ENCODE data around the gene OPCML.
A peak's percentile ranks its signal among the peaks of the same experiment; 100 is the strongest.

OPCML gene

GRCh38 chr11:133503776-133504175, 28.5 kb downstream of the OPCML start:
- no peak for DNase-seq (ENCODE audit: low read depth, low spot score)

DNA sequence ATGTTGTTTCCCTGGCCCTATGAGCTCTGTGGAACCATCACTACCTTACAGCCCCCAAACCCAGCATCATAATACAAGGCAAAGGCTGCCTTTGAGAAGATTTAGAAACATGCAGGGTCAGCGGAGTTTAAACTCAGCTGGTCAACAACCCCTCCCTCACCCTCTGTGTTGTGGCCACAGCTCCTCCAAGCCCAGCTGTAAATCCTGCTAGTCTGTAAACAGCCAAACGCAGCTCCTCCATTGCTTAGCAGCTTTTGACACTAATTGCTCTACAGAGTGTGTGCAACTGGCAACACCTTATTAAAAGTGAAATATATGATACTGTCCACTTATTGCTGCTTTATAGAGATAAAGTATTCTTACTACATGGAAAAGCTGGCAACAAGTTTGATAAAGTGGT, 29.1 kb downstream of the OPCML start:
- DNase-seq (ENCODE audit: low read depth, low spot score), result no peak

- DNase-seq (ENCODE audit: low read depth, low spot score), result peak; percentile 67
Measured at GRCh38 chr11:133501643-133502539, 30.4 kb downstream of the OPCML start.

DNA sequence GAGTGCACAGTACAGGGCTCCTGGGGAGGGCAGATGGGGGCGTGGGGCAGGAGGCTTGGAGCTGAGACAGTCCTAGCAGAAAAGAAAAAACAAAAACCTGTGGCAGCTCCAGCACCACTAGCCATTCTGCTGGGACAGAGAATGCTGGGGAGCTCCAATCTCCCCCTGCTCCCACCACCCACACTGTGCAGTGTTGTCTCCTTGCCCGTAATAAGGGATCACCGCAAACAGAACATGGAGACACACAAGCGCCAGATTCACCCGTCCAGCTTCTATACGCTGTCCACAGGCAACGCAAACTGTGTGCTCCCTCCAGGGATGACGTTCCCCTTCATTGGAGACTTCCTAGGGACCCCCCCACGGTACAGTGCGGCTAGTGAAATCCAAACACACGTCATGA, 31.4 kb downstream of the OPCML start:
- DNase-seq (ENCODE audit: low read depth, low spot score), result no peak

GRCh38 chr11:133500435-133500834, 31.9 kb downstream of the OPCML start:
- DNase-seq (ENCODE audit: low read depth, low spot score), result no peak

DNA sequence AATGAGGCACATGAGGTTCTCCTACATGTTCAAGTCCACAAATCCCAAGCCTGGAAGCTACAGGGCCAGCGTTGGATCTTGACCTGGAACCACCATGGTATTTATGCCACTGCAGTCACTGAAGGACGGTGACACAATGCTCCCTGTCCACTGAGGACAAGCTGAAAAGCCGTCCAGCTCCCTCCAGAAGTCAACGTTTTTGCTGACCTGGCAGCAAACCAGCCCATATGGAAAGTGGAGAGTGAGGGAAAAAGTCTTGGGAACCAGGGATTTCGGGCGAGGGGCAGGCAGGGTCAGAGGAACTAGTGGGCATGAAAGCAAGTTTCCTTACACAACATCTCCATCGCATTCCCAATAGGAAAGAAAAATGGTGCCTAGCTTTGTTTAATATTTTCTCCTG, 33.3 kb downstream of the OPCML start:
- no peak for DNase-seq (ENCODE audit: low read depth, low spot score)

- no peak for DNase-seq (ENCODE audit: low read depth, low spot score)
Measured at GRCh38 chr11:133497477-133498140, 34.7 kb downstream of the OPCML start.

DNA sequence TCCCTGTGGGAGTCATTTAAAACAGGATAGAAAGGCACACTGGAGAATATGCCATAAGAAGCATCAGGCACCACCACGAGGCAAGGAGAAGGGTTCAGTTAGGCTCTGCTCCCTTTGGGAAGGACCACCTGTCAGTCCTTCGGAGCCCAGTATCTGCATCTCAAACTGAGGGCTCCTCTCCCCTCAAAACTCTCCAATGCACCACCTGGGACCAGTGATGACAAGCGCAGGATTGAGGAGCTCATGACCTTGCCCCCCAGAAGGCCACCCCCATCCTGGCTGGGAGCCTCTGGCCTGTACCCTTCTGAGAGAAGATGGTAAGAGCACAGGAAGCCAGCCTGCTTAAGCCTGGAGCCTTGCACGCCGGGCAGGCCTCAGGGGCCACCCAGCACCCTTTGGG, 39.4 kb downstream of the OPCML start:
- no peak for DNase-seq (ENCODE audit: low read depth, low spot score)

- DNase-seq (ENCODE audit: low read depth, low spot score), result no peak
Measured at GRCh38 chr11:133491680-133492383, 40.5 kb downstream of the OPCML start.

DNA sequence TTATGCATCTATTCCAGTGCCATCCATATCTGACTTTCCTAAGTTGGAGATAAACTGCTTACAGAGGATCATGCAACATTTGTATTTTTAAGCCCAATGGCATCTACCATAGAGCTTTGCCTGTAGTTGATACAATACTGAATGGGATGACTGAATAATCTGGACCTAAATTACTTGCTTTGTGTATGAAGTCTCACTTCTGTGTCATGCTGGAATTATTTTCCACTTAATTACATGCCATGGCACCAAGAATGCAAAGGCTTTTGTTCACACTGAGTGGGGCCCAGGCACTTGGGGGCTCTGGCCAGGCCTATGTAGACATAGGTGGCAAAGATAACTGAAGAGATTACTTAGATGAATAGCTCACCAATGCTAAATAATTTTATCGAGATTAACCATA, 51.6 kb downstream of the OPCML start:
- no peak for DNase-seq (ENCODE audit: low read depth, low spot score)

GRCh38 chr11:133479209-133479608, 53.1 kb downstream of the OPCML start:
- DNase-seq (ENCODE audit: low read depth, low spot score), result no peak

DNA sequence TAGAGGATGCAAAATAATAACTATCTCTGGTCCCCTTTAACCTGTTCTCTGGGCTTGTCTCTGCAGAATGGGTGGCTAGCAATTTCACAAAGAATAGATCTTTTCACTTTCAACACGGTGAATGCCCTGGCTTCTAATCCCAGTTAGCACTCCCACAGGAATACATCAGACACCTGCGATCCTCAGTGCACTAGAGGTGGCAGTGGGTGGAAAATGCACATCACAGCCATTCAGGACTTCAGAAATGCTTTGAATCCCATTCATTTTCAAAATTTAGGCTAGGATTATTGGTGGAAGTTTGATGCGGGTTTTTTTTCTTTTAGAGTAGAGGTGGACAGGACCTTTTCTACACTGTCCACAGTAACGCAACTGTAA, 55.1 kb downstream of the OPCML start:
- no peak for DNase-seq (ENCODE audit: low read depth, low spot score)

DNA sequence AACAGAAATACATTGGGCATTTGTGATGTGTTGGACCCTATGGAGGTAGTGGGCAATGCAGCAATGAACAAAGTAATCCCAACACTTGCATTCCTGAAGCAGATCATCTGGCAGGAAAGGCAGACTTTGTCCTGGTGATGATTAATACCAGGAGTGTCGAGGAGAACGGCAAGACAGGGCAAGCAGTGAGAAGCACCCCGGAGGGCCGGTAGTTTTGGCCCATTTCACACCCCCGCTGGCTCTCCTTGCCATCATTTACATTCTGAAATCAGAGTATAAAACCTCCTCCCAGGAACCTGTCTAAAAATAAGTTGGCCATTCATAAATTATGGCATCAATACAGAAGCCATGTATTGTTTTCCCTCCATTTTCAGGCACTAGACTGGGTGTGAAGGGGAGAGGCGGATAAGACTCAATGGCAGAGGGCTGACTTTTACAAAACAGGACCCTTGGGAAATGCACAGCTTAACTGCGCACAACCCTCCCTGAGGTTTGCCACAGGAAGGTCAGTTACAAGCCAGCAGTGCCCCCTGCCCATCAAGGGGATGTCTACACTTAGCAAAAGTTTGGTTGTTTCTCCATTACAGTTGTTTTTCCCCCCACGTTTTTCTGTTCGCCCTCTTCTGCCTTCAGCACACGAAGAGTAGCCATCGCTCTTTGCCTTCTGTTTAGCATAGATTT, 55.6 kb downstream of the OPCML start:
- peak; percentile 19 for DNase-seq (ENCODE audit: low read depth, low spot score)

GRCh38 chr11:133474461-133474860, 57.8 kb downstream of the OPCML start:
- no peak for DNase-seq (ENCODE audit: low read depth, low spot score)

DNA sequence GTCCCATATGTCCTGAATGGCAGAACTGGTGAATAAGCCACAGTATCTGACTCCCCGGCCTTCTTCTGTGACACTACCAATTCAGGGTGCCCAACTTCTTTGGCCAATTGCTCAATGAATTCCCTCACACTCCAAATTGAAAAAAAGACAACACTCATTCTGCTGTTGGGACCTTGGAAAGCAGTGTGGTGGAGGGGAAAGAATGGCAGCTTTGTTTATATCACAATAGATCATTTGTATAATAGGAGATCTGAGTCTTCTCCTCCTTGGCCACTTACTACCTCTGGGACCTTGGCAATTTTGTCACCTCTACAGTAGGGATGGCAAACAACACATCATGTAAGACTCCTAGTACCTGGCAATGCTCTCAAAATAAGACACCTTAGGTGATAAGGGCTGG, 64.6 kb downstream of the OPCML start:
- no peak for DNase-seq (ENCODE audit: low read depth, low spot score)

- DNase-seq (ENCODE audit: low read depth, low spot score), result no peak
Measured at GRCh38 chr11:133443206-133443747, 89.0 kb downstream of the OPCML start.

DNA sequence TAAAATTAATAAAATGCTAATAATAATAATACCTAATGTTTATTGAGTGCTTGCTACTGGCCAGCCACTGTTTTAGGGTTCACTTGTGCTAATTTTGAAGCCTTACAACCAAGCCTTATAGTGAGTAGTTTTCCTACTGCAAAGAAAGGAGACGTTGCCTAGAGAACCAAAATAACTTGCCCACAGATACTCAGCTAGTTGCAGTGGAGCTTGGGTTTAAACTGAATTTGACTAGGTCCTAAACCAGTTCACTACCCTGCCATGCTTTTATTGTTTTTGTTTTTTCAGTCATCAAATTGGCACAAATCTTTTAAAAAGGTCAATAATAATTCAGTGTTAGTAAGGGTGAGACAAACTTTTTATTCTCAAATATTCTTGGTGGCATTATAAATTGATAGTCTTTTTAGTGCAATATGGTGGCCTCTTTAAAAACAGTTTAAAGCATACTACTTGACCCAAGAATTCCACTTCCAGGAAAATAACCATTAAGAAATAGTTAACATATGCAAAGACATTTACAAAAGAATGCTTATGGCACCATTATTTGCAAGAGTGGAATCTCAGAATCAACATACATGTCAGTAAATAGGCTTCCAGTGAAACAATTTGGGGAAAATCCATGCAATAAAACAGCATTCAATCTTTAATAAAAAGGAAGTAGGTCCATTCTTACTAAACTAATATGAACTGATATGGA, 90.2 kb downstream of the OPCML start:
- DNase-seq (ENCODE audit: low read depth, low spot score), result no peak

- no peak for DNase-seq (ENCODE audit: low read depth, low spot score)
Measured at GRCh38 chr11:133425992-133426391, 106.3 kb downstream of the OPCML start.

DNA sequence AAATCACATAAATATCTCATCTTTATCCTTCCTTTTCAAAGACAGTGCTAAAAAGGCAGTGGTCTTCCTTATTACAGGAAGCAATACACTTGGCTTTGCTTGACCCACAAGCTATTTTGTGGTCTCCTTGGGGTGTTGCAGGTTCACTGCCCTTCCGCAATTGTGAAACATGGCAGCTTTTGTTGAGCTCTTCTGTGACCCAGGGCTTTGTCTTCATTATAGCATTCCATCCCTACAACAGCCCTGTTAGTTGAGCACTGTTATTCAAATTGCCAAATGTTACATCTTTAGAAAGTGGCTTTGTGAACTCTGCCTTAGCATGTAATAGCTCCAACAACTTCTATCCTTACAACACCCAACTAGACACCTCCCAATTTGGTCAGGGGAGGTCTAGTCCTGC, 107.1 kb downstream of the OPCML start:
- no peak for DNase-seq (ENCODE audit: low read depth, low spot score)

- DNase-seq (ENCODE audit: low read depth, low spot score), result no peak
Measured at GRCh38 chr11:133418218-133418617, 114.1 kb downstream of the OPCML start.

- DNase-seq (ENCODE audit: low read depth, low spot score), result peak; percentile 7
Measured at GRCh38 chr11:133414506-133414905, 117.8 kb downstream of the OPCML start.

All from ELF-1 (cell line).